IPS-20b (cell line): ENCODE results near the gene CDH4.

Experiments used
- H3K27ac ChIP-seq: one replicate; pipeline ENCODE4 v1.5.1; 2013; ENCODE audit warnings: low read length
- H3K27me3 ChIP-seq: 2 replicates; pipeline ENCODE4 v1.6.1; 2013; ENCODE audit warnings: mild to moderate bottlenecking, low read length, inconsistent platforms; ENCODE audit not compliant: insufficient read depth
- H3K36me3 ChIP-seq: 2 replicates; pipeline ENCODE4 v1.6.1; 2013; ENCODE audit warnings: low read depth, mild to moderate bottlenecking, inconsistent platforms, low read length, moderate library complexity; ENCODE audit not compliant: insufficient read depth
- H3K4me1 ChIP-seq: 2 replicates; pipeline ENCODE4 v1.6.1; 2013; ENCODE audit warnings: mild to moderate bottlenecking, control low read depth, inconsistent platforms, low read length, moderate library complexity; ENCODE audit not compliant: insufficient read depth
- H3K4me3 ChIP-seq: 2 replicates; pipeline ENCODE4 v1.5.1; 2013; ENCODE audit warnings: mild to moderate bottlenecking, low read length, inconsistent platforms
- H3K9ac ChIP-seq: 2 replicates; pipeline ENCODE4 v1.6.1; 2013; ENCODE audit warnings: low read depth, mild to moderate bottlenecking, inconsistent platforms, low read length, moderate library complexity
- H3K9me3 ChIP-seq: 2 replicates; pipeline ENCODE4 v1.6.1; 2013; ENCODE audit warnings: mild to moderate bottlenecking, low read depth, low read length, inconsistent platforms; ENCODE audit not compliant: insufficient read depth

The CDH4 gene

DNA sequence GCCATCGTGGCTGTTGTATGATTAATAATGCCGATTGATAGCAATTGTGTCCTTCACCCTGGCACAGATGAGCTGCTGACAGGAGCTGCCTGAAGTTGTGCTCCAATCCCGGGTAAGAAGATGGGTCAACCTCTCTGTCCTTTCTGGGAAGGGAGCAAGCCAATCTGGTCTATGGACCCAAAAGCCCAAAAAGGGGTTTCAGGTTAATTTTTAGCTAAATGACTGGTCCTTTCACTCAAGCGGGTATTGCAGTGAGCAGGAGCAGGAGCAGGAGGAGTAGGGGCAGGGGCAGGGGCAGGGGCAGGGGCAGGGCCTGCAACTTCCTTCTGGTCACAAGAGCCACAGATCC lies 648.9 kb downstream of the CDH4 start:
- Histone ChIP-seq H3K27me3 (no peaks in the 10 kb centered on the region), H3K27ac (no peak overlapping the region), H3K9ac (no peak overlapping the region), H3K36me3 (no peaks in the 10 kb centered on the region), H3K4me1 (no peaks in the 10 kb centered on the region), H3K4me3 (no peak overlapping the region), H3K9me3 (no peaks in the 10 kb centered on the region)

DNA sequence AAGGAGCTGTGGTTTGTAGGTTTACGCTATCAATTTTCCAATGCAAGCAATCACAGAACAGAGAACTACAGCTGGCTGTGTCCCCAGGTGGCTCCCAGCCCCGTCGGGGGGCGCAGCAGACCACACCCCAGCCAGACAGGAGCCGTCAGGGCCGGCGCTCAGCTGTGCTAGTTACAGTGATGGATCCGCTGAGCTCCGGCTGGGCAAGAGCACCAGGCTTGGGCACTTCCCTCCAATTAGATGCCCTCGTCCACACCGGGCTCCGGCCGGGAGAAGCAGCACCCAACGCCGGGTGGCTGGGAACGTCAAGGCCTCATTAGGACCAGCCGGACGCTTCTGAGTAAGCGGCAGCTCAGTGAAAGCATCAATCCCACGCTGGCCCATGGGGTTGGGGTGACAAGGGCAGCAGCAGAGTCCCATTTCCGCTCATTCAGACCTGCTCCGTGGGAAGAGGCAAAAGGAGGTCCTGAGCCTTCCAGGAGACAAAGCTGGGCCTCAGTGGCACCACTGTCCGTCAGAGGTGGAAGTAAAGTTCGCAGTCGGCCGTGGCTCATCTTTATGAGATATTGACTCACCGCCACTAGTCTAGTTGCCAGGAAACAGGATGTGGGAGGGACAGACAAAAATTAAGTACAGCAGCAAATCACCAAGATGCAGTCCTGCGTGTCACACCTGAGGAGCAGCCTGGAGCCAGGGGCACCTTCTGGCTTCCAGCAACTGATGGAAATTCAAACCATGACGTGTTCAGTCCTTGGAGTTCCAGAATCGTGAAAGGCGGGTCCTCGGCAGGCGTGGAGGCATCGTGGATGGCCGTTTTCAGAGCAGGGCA lies 649.5 kb downstream of the CDH4 start:
- no peak overlapping the region for H3K9ac ChIP-seq
- no peak overlapping the region for H3K27ac ChIP-seq
- H3K36me3 ChIP-seq: no peaks in the 10 kb centered on the region
- no peaks in the 10 kb centered on the region for H3K9me3 ChIP-seq
- H3K27me3 ChIP-seq: no peaks in the 10 kb centered on the region
- no peak overlapping the region for H3K4me3 ChIP-seq
- no peaks in the 10 kb centered on the region for H3K4me1 ChIP-seq

DNA sequence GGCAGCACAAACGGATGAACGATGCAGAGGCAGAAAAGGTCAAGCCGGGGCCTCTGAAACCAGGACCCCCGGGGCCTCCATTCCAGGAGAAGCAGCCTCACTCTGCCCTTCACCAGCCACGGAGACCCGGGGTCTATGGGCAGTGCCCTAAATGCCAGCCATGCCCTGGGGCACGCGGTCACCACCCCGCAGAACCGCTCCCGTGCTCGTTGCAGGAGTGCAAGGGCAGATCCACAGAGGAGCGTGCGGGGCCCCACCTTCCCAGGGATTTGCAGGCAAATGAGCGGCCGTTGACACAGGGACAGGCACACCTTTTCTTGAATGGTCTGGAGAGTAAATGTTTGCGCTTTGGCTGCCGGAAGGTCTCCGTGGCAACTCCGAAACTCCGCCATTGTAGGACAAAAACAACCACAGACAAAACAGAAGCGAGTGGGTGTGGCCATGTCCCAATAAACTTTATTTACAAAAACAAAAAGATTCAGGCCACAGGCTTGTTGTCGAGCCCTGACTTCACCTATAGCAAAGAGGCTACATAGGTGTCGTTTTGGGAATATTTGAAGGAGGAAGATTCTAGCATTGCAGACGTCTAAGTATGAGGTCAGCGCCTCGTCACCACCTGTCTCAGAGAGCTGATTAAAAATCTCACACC lies 650.3 kb downstream of the CDH4 start:
- Histone ChIP-seq H3K9me3 (no peaks in the 10 kb centered on the region), H3K27me3 (no peaks in the 10 kb centered on the region), H3K4me1 (no peaks in the 10 kb centered on the region), H3K4me3 (no peak overlapping the region), H3K27ac (no peak overlapping the region), H3K36me3 (no peaks in the 10 kb centered on the region), H3K9ac (no peak overlapping the region)

DNA sequence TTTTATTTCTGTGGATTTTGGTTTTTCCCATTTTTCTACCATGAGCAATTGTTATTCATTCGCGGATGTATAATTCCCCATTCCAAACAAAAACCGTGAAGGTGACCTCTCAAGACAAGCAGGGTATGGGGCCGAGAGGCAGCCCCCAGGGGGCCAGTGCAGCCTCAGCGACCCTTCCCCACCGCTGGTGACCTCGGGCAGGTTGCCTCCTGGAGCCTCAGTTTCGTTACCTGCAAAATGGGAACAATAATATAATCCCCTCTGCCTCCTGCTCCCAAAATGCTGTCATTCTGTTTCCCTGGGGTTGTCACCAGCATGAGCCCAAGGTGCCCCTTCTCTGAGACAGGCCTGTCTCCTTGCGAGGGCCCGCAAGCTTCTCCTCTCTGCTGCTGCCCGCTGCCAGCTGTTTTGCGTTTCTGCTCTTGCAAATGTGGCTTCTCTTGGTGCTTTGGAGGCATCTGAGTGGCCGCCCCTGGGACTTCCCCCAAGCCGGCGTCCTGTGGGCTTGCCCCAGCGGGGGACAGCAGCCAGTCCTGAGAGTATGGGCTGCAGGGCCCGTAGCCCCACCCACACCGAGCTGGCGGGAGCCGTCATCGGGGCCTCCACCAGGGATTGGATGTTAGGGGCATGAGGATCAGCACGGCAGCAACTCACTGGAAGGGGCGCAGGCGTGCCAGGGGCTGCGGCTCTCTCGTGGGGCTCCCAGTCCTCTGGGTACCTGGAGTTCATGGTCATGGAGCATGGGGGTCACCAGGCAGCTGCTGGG lies 651.7 kb downstream of the CDH4 start:
- no peaks in the 10 kb centered on the region for H3K4me1 ChIP-seq
- H3K9ac ChIP-seq: no peak overlapping the region
- H3K36me3 ChIP-seq: no peaks in the 10 kb centered on the region
- H3K27ac ChIP-seq: no peak overlapping the region
- no peaks in the 10 kb centered on the region for H3K27me3 ChIP-seq
- no peak overlapping the region for H3K4me3 ChIP-seq
- H3K9me3 ChIP-seq: no peaks in the 10 kb centered on the region

DNA sequence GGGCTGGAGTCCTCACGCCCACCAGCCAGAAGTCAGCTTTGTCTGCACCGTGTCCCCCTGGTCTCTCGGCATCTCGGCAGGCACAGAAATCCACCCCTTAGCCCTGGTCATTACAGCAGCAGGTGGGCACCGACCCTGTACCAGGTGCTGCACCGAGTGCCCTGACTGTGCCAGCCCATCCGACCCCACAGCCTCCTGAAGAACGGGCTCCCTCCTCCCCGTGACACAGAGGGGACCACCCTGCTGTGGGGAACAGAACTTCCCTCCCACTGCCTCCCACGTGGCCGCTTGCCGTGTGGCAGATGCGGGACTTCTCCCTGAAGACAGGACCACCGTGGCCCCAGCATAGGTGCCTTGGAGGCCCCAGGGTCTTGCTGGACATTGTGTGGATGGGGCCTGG lies 652.4 kb downstream of the CDH4 start:
- no peak overlapping the region for H3K4me3 ChIP-seq
- H3K36me3 ChIP-seq: no peaks in the 10 kb centered on the region
- no peaks in the 10 kb centered on the region for H3K9me3 ChIP-seq
- H3K9ac ChIP-seq: no peak overlapping the region
- H3K27me3 ChIP-seq: no peaks in the 10 kb centered on the region
- H3K27ac ChIP-seq: no peak overlapping the region
- no peaks in the 10 kb centered on the region for H3K4me1 ChIP-seq

DNA sequence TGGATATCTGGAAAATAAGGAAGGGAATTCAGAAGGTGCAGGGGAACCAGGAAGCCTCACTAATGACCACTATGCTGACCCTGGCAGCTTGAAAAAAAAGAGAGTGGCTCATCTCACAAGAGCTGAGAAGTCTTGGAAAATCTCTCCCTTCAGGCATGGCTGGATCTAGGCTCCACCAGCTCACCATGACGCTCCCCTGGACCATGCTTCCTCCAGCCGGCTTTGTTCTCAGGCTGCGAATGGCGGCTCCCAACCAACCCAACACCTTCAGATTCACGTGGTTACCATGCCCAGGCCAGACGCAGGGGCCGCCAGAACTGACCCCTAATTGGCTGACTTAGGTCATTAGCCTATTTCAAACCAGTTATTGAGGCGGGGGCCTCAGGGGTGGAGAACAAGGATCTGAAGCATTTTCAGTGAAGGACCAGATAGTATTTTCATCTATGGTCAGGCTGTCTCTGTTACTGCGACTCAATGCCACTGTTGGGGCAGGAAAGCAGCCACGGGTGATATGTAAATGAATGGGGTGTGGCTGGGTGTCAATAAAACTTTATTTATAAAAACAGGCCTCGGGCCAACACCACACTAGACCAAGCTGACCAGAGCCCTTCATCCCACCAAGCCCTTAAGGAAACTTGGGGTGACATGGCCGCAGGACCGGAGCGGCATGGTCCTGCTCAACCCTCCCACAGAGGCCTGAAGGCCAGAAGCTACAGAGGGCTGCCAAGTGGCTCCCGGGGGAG lies 653.9 kb downstream of the CDH4 start:
- no peak overlapping the region for H3K4me3 ChIP-seq
- no peak overlapping the region for H3K27ac ChIP-seq
- H3K9ac ChIP-seq: no peak overlapping the region
- no peaks in the 10 kb centered on the region for H3K9me3 ChIP-seq
- no peaks in the 10 kb centered on the region for H3K4me1 ChIP-seq
- no peaks in the 10 kb centered on the region for H3K36me3 ChIP-seq
- H3K27me3 ChIP-seq: no peaks in the 10 kb centered on the region

DNA sequence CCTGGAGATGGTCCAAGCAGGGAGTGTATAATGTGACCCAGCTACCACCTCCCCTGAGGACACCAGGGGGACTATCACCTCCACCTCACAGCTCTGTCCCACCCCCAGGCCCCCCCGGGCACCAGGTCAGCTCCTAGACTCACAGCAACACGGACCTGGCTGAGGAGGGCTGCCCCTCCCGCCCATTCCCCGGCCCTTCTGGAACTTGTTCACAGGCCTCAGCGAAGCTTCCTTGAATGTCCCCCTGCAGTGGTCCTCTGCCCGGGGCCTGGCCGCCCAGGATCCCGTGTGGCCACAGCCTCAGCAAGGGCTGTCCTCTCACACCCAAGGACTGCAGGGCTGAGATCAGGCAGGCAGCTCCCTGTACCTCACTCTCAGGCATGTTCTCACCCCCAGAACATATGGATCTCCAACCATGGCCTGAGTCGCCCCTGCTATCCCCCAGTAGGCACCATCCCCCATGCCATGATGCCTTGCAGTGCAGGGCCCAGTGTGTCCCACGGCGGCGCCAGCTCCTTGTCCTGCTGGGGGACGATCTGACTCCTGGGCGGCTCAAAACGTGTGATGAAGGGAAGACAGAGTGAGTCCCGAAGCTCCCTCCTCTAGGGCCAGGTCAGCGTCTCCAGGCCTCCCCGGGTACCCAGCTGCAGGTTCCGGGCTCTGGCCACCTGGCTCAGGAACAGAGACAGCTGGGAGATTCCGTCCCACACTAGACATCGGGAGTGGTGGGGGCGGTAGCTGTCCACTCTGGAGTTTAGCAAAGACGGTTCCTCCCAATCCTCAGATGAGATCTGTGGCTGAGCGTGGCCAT lies 655.2 kb downstream of the CDH4 start:
- Histone ChIP-seq H3K9me3 (no peaks in the 10 kb centered on the region), H3K36me3 (no peaks in the 10 kb centered on the region), H3K4me1 (no peaks in the 10 kb centered on the region), H3K9ac (no peak overlapping the region), H3K27me3 (no peaks in the 10 kb centered on the region), H3K27ac (no peak overlapping the region), H3K4me3 (no peak overlapping the region)

DNA sequence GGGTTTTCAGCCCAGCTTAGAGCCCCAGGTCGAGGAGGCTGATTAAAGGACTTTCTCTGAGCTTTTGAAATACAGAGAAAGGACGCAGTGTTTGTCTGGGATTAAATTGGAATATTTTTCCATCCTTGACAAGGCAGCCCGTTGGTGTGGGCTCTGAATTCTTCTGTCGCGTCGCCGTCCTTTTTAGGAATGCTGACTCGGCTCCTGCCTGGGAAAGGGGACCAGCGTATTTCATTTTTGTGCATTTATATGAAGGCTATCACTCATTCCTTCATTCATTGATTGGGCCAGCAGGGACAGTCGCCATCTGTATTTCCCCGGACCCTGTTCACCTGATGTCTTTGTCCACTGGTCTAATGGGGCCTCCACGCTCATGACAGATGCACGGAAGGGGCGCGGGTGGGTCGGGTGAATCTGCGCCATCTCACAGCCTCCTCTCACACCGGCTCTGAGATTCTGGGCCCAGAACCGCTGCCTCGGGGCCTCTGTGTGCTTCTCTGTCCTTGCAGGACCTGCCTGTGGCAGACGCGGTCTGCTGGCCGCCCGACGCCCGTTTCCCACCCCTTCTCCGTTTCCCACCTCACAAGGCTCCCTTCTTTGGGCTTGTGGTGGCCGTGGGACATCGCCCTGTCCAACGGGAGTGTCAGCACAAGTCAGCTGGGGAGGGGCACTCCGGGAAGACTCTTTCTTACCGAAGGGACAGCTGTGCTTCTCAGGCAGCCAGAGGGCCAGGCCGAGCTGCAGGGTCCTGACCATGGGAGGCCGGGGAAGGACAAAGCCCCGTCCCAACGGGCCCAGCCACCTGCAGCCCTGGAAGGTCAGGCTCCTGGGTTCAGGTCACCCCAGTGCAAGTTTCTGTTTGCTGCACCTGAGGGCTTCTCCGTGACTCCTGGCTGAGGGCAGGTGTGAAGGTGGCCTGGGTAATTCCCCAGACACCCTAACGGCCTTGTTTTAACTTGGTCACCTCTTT lies 656.3 kb downstream of the CDH4 start:
- H3K27me3 ChIP-seq: no peaks in the 10 kb centered on the region
- H3K4me1 ChIP-seq: no peaks in the 10 kb centered on the region
- H3K9me3 ChIP-seq: no peaks in the 10 kb centered on the region
- no peak overlapping the region for H3K4me3 ChIP-seq
- no peak overlapping the region for H3K27ac ChIP-seq
- H3K9ac ChIP-seq: no peak overlapping the region; the same call in 1 of the 2 replicates
- H3K36me3 ChIP-seq: no peaks in the 10 kb centered on the region

DNA sequence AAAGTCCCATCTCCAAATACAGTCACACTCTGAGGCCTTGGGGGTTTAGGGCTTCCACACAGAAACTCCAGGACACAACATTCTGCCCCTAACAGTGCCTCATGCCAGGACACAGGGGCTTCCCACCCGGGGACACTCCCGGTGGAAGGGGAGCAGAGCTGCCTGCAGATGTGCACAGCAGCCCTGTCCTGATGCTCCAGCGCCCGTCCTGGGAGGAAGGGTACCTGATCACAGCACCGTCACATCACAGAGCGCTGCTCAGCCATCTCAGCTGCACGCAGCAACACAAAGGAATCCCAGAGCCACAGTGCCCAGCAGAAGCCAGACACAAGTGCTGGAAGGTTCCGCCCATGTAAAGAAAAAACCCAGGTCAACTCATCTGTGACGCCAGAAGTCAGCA lies 657.0 kb downstream of the CDH4 start:
- Histone ChIP-seq H3K4me1 (no peaks in the 10 kb centered on the region), H3K9me3 (no peaks in the 10 kb centered on the region), H3K4me3 (no peak overlapping the region), H3K27ac (no peak overlapping the region), H3K27me3 (no peaks in the 10 kb centered on the region), H3K36me3 (no peaks in the 10 kb centered on the region), H3K9ac (no peak overlapping the region; the same call in 1 of the 2 replicates)

DNA sequence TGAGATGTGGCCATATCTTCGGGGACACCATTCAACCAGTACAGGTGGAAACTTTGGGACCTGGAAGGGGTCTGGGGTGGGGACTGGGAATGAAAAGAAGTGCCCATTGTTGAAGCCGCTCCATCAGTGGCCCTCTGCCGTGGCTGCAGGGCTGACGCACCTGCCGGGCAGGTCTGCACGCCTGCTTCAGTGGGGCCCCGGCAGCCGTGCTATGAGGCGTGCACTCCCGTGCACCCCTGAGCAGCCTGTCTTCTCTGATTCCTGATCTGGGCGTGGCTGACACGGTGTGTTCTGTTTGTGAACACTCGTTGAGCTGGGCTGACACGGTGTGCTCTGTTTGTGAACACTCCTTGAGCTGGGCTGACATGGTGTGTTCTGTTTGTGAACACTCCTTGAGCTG lies 657.8 kb downstream of the CDH4 start:
- Histone ChIP-seq H3K4me1 (no peaks in the 10 kb centered on the region), H3K36me3 (no peaks in the 10 kb centered on the region), H3K9me3 (no peaks in the 10 kb centered on the region), H3K27me3 (no peaks in the 10 kb centered on the region), H3K9ac (no peak overlapping the region), H3K4me3 (no peak overlapping the region), H3K27ac (no peak overlapping the region)
